Keratinocyte (primary cell): ENCODE results near the gene CACNA1F. TPM values are rescaled to one million over a fixed set of nuclear protein-coding genes. Genes with fewer than 3 reads are reported as not detected.

Experiments used
- DNase-seq: peaks from one replicate; pipeline ENCODE4 v3.0.0-alpha.2; 2011; ENCODE audit warnings: low read depth, missing footprints, low spot score
- FAIRE-seq: peaks from 2 replicates; lab custom pipeline; 2011; peaks lifted over from hg19 to GRCh38; lab: Jason Lieb, UNC
- H2AFZ ChIP-seq: 2 replicates; pipeline ENCODE4 v1.6.0; 2012; ENCODE audit warnings: low read length, control low read depth, inconsistent platforms; ENCODE audit not compliant: control insufficient read depth
- H3K27ac ChIP-seq: 2 replicates; pipeline ENCODE4 v1.5.1; 2011; ENCODE audit warnings: low read length; ENCODE audit not compliant: control insufficient read depth, insufficient read depth
- H3K27me3 ChIP-seq: 3 replicates; pipeline ENCODE4 v1.6.0; 2011; ENCODE audit warnings: low read length; ENCODE audit not compliant: control insufficient read depth, insufficient read depth; ENCODE audit errors: extremely low read depth
- H3K36me3 ChIP-seq, 2 experiments: 2 replicates in 1 of 2; 3 replicates in 1 of 2; pipeline ENCODE4 v1.5.1; 2011; ENCODE audit warnings: low read length in 2 of 2, mild to moderate bottlenecking in 1 of 2; ENCODE audit not compliant: control insufficient read depth in 2 of 2, insufficient read depth in 2 of 2; ENCODE audit errors: extremely low read depth in 1 of 2
- H3K4me1 ChIP-seq: 3 replicates; pipeline ENCODE4 v1.5.1; 2011; ENCODE audit warnings: low read length; ENCODE audit not compliant: control insufficient read depth, insufficient read depth; ENCODE audit errors: extremely low read depth
- H3K4me2 ChIP-seq: 3 replicates; pipeline ENCODE4 v1.6.0; 2011; ENCODE audit warnings: low read depth, low read length; ENCODE audit not compliant: control insufficient read depth, insufficient read depth; ENCODE audit errors: extremely low read depth
- H3K4me3 ChIP-seq, 3 experiments: fragments of 200-600 bp in 1 of 3; sonication (generic) in 1 of 3; 2 replicates in 2 of 3; 3 replicates in 1 of 3; pipeline ENCODE4 v1.5.1; 2011 to 2016; ENCODE audit warnings: low read length in 3 of 3, mild to moderate bottlenecking in 3 of 3, control low read depth in 2 of 3, inconsistent platforms in 1 of 3, low read depth in 1 of 3, mixed read lengths in 1 of 3, mixed run types in 1 of 3, moderate library complexity in 1 of 3; ENCODE audit not compliant: control insufficient read depth in 2 of 3, insufficient read depth in 2 of 3; ENCODE audit errors: extremely low read depth in 1 of 3
- H3K79me2 ChIP-seq: 2 replicates; pipeline ENCODE4 v1.6.0; 2012; ENCODE audit warnings: low read length; ENCODE audit not compliant: control insufficient read depth, insufficient read depth
- H3K9ac ChIP-seq: 3 replicates; pipeline ENCODE4 v1.6.0; 2011; ENCODE audit warnings: low read length; ENCODE audit not compliant: control insufficient read depth, insufficient read depth; ENCODE audit errors: extremely low read depth
- H3K9me1 ChIP-seq: 3 replicates; pipeline ENCODE4 v1.6.0; 2011; ENCODE audit warnings: low read length; ENCODE audit not compliant: control insufficient read depth, insufficient read depth; ENCODE audit errors: extremely low read depth
- H3K9me3 ChIP-seq: 2 replicates; pipeline ENCODE4 v1.5.1; 2012; ENCODE audit warnings: low read depth, low read length; ENCODE audit not compliant: control insufficient read depth
- H4K20me1 ChIP-seq: 3 replicates; pipeline ENCODE4 v1.6.0; 2011; ENCODE audit warnings: low read length; ENCODE audit not compliant: control insufficient read depth, insufficient read depth; ENCODE audit errors: extremely low read depth
- EZH2 ChIP-seq: IDR thresholded peaks from one replicate; pipeline ENCODE4 v1.6.1; 2012; ENCODE audit warnings: inconsistent platforms, mild to moderate bottlenecking, low read length, moderate library complexity
- dilution Hi-C: fragments of 300-500 bp; cut with MboI; formaldehyde crosslinking; loops from one replicate; pipeline ENCODE4 v1.7.0; 2020; ENCODE audit warnings: low sequenced_read_pairs; ENCODE audit not compliant: extremely low pct_ligation_motif_present
- polyA plus RNA-seq, 5 experiments: library from polyadenylated mRNA; depleted of rRNA in 3 of 5; stranded (reverse) in 3 of 5; stranded (forward) in 1 of 5; unstranded in 1 of 5; fragments of >200 nt; gene quantifications; 1 replicate in 1 of 5; 2 replicates in 3 of 5; 3 replicates in 1 of 5; pipeline versions ENCODE4 v1.2.1 to v1.2.3, GENCODE V29; 2011 to 2012; ENCODE audit warnings: missing spikeins in 2 of 5, low read depth in 1 of 5, low replicate concordance in 1 of 5
- TF ChIP-seq, protein P1 (sequence below), 3 experiments: IDR thresholded peaks in 1 of 3; conservative IDR thresholded peaks in 1 of 3; optimal IDR thresholded peaks in 1 of 3; 2 replicates in 2 of 3; 3 replicates in 1 of 3; pipeline versions ENCODE3 to v1.5.1; 2011; ENCODE audit warnings: low read length in 3 of 3, mild to moderate bottlenecking in 3 of 3, moderate library complexity in 2 of 3, control low read depth in 1 of 3, inconsistent platforms in 1 of 3; ENCODE audit not compliant: insufficient read depth in 2 of 3; ENCODE audit errors: extremely low read depth in 1 of 3

The CACNA1F gene
- polyA plus RNA-seq, 1 donor (not counting 4 experiments of a cell fraction or from before 2014, with no cell fraction given), result not detected

DNA sequence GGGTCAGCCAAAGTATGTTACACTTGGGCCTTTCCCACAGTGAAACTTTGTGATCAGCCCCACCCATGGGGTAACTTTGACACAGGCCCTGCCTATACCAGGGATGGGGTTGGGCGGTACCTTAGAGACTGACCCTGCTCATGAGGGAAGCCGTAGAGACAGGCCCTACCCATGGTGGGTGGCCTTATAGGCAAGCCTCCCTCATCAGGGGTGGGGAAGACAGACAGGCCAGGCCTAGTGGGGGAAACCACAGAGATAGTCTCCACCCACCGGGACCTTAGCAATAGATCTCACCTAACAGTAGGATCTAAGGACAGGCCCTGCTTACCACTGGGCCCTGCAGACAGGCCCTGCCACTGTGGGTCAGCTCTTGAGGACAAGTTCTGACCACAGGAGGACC is 54.6 kb downstream of the CACNA1F start:
- Histone ChIP-seq H4K20me1 (no peaks in the 10 kb centered on the region), H3K36me3 (peaks cover 1 to 5% of the 10 kb centered on the region in 2 experiments), H3K27ac (no peak overlapping the region), H3K4me3 (no peak overlapping the region), H3K9me1 (no peaks in the 10 kb centered on the region), H3K79me2 (peaks cover 8% of the 10 kb centered on the region), H3K27me3 (no peaks in the 10 kb centered on the region), H3K9me3 (no peaks in the 10 kb centered on the region), H3K9ac (no peak overlapping the region), H3K4me1 (peaks cover 30% of the 10 kb centered on the region), H2AFZ (no peak overlapping the region), H3K4me2 (no peak overlapping the region)
- FAIRE-seq, result no peak
- no peak for DNase-seq
- TF ChIP-seq EZH2, result no peak
- TF ChIP-seq, protein P1, sequence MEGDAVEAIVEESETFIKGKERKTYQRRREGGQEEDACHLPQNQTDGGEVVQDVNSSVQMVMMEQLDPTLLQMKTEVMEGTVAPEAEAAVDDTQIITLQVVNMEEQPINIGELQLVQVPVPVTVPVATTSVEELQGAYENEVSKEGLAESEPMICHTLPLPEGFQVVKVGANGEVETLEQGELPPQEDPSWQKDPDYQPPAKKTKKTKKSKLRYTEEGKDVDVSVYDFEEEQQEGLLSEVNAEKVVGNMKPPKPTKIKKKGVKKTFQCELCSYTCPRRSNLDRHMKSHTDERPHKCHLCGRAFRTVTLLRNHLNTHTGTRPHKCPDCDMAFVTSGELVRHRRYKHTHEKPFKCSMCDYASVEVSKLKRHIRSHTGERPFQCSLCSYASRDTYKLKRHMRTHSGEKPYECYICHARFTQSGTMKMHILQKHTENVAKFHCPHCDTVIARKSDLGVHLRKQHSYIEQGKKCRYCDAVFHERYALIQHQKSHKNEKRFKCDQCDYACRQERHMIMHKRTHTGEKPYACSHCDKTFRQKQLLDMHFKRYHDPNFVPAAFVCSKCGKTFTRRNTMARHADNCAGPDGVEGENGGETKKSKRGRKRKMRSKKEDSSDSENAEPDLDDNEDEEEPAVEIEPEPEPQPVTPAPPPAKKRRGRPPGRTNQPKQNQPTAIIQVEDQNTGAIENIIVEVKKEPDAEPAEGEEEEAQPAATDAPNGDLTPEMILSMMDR (optimal IDR thresholded peaks at IDR 0.05 in 1 of 3, IDR thresholded peaks at IDR 0.05 in 1 of 3, conservative IDR thresholded peaks at IDR 0.05 in 1 of 3; ENCODE audit: extremely low read depth in 1 of 3, insufficient read depth in 2 of 3, low read length in 3 of 3), result no peak
- dilution Hi-C loops, result no loop called here

DNA sequence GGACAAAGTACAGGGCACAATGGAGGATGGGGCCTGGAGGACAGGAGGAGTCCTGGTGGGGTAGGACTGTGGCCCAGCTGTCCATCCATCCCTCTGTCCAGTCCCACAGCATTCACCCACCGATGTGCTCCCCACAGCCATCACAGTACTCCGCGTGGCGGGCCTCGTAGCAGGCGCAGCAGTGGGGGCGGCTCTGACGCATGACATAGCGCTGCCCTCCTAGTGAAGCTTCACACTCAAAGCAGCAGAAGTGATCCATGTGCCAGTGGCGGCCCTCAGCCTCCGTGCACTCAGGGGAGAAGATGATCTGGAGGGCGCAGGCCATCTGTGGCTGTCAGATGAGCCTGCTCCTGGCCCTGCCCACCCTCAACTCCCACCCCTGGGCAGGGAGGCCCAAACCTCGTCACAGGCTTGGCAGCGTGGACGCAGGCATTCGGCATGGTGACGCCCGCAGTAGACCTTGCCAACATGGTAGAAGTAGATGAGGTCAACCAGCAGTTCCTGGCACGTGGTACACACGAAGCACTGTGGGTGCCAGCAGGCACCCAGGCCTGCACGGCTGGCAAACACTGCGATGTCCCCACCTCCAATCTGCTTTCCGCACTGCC is 55.2 kb downstream of the CACNA1F start:
- H3K4me2 ChIP-seq, result no peak overlapping the region
- no peaks in the 10 kb centered on the region for H3K36me3 ChIP-seq
- FAIRE-seq (no peak), DNase-seq (no peak)
- H3K4me3 ChIP-seq, result no peak overlapping the region
- H3K4me1 ChIP-seq, result peaks cover 35% of the 10 kb centered on the region
- H3K9ac ChIP-seq, result no peak overlapping the region
- no peak overlapping the region for H3K27ac ChIP-seq
- peaks cover 2% of the 10 kb centered on the region for H4K20me1 ChIP-seq
- no peak for TF ChIP-seq EZH2
- TF ChIP-seq, protein P1 (optimal IDR thresholded peaks at IDR 0.05 in 1 of 3, IDR thresholded peaks at IDR 0.05 in 1 of 3, conservative IDR thresholded peaks at IDR 0.05 in 1 of 3; ENCODE audit: extremely low read depth in 1 of 3, insufficient read depth in 2 of 3, low read length in 3 of 3), result no peak
- no peaks in the 10 kb centered on the region for H3K27me3 ChIP-seq
- H3K9me1 ChIP-seq, result no peaks in the 10 kb centered on the region
- H3K79me2 ChIP-seq, result peaks cover 10% of the 10 kb centered on the region
- no peaks in the 10 kb centered on the region for H3K9me3 ChIP-seq
- dilution Hi-C loops, result no loop called here
- no peak overlapping the region for H2AFZ ChIP-seq
